Measurements from ENCODE around the gene RPN2.

DNA sequence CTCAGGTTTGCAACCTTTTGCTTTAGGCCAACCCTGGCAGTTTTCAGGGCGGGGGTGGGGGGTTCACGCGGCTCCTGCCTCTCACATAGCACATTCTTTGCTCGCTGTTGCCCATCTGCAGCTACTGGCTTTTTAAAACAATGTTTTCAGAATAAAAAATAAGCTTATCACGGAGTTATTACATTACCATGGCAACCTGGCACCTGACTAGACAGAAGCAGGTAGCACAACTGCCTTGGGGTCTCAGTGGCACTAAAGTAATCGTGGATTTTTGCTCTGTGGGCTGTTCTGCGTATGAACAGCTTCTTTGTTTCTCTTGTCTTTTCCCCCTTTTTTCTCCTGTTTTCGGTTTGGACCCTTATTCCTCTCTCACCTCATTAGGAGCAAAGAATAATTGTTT lies 101.3 kb downstream of the RPN2 start:
- TF ChIP-seq, protein P1, sequence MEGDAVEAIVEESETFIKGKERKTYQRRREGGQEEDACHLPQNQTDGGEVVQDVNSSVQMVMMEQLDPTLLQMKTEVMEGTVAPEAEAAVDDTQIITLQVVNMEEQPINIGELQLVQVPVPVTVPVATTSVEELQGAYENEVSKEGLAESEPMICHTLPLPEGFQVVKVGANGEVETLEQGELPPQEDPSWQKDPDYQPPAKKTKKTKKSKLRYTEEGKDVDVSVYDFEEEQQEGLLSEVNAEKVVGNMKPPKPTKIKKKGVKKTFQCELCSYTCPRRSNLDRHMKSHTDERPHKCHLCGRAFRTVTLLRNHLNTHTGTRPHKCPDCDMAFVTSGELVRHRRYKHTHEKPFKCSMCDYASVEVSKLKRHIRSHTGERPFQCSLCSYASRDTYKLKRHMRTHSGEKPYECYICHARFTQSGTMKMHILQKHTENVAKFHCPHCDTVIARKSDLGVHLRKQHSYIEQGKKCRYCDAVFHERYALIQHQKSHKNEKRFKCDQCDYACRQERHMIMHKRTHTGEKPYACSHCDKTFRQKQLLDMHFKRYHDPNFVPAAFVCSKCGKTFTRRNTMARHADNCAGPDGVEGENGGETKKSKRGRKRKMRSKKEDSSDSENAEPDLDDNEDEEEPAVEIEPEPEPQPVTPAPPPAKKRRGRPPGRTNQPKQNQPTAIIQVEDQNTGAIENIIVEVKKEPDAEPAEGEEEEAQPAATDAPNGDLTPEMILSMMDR (conservative IDR thresholded peaks at IDR 0.05; ENCODE audit: low read length) = no peak
- TF ChIP-seq EZH2phosphoT487 (IDR thresholded peaks at IDR 0.05; ENCODE audit: borderline replicate concordance, low read depth, low read length) = no peak
